ENCODE measurements around the gene NBEAL1.
"Not testable (repeated sequence)": the region's sequence is repeated elsewhere in the genome, so short reads cannot be mapped to it uniquely, and the experiment has no call there.

NBEAL1 gene

DNA sequence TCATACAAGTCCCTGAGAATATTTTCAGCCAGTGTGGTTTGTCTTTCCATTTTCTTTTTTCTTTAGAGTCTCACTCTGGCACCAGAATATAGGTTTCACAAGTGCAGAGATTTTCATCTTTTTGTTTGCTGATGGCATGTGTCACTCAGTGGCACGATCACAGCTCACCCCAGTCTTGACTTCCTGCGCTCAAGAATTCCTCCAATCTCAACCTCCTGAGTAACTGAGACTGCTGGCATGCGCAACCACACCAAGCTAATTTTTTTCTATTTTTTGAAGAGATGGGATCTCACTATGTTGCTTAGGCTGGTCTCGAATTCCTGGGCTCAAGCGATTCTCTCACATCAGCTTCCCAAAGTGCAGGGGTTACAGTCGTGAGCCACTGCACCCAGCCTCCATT, 23.9 kb downstream of the NBEAL1 start:
- DNase-seq (ENCODE audit: low read depth in 2 of 3, low spot score in 1 of 3) = no peak

- DNase-seq (ENCODE audit: low read depth in 2 of 3, low spot score in 1 of 3) = not testable (repeated sequence)
These were observed 24.5 kb downstream of the NBEAL1 start for GRCh38 chr2:203039211-203039610.

- DNase-seq (ENCODE audit: low read depth in 2 of 3, low spot score in 1 of 3) = no peak
These were observed 26.4 kb downstream of the NBEAL1 start for GRCh38 chr2:203040966-203041521.

- DNase-seq (ENCODE audit: low read depth in 2 of 3, low spot score in 1 of 3) = no peak
These were observed 27.5 kb downstream of the NBEAL1 start for GRCh38 chr2:203042178-203042577.

- DNase-seq (ENCODE audit: low read depth in 2 of 3, low spot score in 1 of 3) = no peak
These were observed 28.6 kb downstream of the NBEAL1 start for GRCh38 chr2:203043226-203043625.

DNA sequence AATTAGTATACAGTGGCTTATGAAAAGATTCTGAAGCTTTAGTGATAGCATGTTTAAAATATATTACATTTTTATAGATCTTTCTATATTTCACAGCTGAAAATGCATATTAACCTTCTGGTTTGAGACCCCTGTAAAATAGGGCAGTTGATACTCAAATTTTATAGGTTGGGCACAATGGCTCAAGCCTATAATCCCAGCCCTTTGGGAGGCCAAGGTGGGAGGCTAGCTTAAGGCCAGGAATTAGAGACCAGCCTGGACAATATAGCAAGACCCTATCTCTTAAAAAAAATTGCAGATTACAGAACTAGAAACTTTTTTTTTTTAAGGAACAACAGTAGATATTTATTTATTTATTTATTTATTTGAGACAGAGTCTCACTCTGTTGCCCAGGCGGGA, 31.2 kb downstream of the NBEAL1 start:
- DNase-seq (ENCODE audit: low read depth in 2 of 3, low spot score in 1 of 3) = no peak

DNA sequence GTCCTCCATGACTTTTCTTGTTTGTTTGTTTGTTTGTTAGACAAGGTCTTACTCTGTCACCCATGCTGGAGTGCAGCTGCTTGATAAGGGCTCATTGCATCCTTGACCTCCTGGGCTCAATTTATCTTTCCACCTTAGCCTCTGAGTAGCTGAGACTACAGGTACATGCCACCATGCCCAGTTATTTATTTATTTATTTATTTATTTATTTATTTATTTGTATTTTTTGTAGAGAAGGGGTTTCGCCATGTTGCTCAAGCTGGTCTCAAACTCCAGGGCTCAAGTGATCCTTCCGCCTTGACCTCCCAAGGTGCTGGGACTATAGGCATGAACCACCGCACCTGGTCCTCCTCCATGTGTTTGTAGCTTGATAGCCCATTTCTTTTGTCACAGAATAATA, 37.9 kb downstream of the NBEAL1 start:
- no peak for DNase-seq (ENCODE audit: low read depth in 2 of 3, low spot score in 1 of 3)

GRCh38 chr2:203059567-203060240, 45.0 kb downstream of the NBEAL1 start:
- DNase-seq (ENCODE audit: low read depth in 2 of 3, low spot score in 1 of 3) = no peak

- no peak for DNase-seq (ENCODE audit: low read depth in 2 of 3, low spot score in 1 of 3)
These were observed 46.7 kb downstream of the NBEAL1 start for GRCh38 chr2:203061346-203061745.

- DNase-seq (ENCODE audit: low read depth in 2 of 3, low spot score in 1 of 3) = no peak
These were observed 47.5 kb downstream of the NBEAL1 start for GRCh38 chr2:203062126-203062525.

DNA sequence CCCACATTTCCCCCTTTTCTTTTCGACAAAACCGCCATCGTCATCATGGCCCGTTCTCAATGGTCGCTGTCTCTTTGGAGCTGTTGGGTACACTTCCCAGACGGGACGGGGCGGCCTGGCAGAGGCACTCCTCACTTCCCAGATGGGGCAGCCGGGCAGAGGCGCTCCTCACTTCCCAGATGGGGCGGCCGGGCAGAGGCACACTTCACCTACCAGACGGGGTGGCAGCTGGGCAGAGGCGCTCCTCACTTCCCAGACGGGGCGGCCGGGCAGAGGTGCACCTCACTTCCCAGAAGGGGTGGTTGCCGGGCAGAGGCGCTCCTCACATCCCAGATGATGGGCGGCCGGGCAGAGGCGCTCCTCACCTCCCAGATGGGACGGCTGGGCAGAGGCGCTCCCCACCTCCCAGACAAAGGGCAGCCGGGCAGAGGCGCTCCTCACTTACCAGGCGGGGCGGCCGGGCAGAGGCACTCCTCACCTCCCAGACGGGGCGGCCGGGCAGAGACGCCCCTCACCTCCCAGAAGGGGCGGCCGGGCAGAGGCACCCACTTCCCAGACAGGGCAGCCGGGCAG, 51.9 kb downstream of the NBEAL1 start:
- DNase-seq (ENCODE audit: low read depth in 2 of 3, low spot score in 1 of 3) = not testable (repeated sequence)

- no peak for DNase-seq (ENCODE audit: low read depth in 2 of 3, low spot score in 1 of 3)
These were observed 56.0 kb downstream of the NBEAL1 start for GRCh38 chr2:203070701-203071100.

- no peak for DNase-seq (ENCODE audit: low read depth in 2 of 3, low spot score in 1 of 3)
These were observed 56.5 kb downstream of the NBEAL1 start for GRCh38 chr2:203071148-203071547.

- no peak for DNase-seq (ENCODE audit: low read depth in 2 of 3, low spot score in 1 of 3)
These were observed 57.7 kb downstream of the NBEAL1 start for GRCh38 chr2:203072371-203072770.

- DNase-seq (ENCODE audit: low read depth in 2 of 3, low spot score in 1 of 3) = no peak
These were observed 62.8 kb downstream of the NBEAL1 start for GRCh38 chr2:203077451-203077850.

GRCh38 chr2:203080447-203081045, 65.9 kb downstream of the NBEAL1 start:
- no peak for DNase-seq (ENCODE audit: low read depth in 2 of 3, low spot score in 1 of 3)

- DNase-seq (ENCODE audit: low read depth in 2 of 3, low spot score in 1 of 3) = no peak
These were observed 68.7 kb downstream of the NBEAL1 start for GRCh38 chr2:203083328-203083727.

DNA sequence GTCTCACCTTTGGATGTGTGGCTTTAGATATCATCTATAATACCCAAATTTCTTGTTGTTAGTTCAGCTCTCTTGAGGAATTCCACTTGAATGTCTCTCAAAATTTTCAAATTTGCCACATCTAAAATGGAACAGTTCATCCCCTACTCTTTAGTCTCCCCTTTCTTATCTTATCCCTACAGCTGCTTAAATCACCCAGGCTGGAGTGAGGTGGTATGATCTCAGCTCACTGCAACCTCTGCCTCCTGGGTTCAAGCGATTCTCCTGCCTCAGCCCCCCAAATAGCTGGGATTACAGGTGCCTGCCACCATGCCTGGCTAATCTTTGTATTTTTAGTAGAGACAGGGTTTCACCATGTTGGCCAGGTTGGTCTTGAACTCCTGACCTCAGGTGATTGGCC, 71.7 kb downstream of the NBEAL1 start:
- DNase-seq (ENCODE audit: low read depth in 2 of 3, low spot score in 1 of 3) = not testable (repeated sequence)

DNA sequence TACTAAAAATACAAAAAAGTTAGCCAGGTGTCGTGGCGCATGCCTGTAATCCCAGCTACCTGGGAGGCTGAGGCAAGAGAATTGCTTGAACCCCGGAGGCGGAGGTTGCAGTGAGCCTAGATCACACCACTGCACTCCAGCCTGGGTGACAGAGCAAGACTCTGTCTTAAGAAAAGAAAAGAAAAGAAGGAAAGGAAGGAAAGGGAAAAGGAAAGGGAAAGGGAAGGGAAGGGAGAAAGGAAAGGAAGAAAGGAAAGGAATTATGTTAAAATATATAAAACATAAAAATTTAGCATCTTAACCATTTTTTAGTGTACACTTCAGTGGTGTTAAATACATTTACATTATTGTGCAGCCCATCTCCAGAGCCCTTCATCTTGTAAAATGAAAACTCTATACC, 76.0 kb downstream of the NBEAL1 start:
- DNase-seq (ENCODE audit: low read depth in 2 of 3, low spot score in 1 of 3) = not testable (repeated sequence)

- DNase-seq (ENCODE audit: low read depth in 2 of 3, low spot score in 1 of 3) = no peak
These were observed 83.1 kb downstream of the NBEAL1 start for GRCh38 chr2:203097735-203098134.

DNA sequence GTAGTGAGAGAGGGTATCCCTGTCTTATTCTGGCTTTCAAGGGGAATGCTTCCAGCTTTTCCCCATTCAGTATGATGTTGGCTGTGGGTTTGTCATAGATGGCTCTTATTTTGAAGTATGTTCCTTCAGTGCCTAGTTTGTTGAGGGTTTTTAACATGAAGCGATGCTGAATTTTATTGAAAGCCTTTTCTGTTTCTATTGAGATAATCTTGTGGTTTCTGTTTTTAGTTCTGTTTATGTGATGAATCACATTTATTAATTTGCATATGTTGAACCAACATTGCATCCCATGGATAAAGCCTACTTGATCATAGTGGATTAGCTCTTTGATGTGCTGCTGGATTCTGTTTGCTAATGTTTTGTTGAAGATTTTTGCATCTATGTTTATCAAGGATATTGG, 87.7 kb downstream of the NBEAL1 start:
- not testable (repeated sequence) for DNase-seq (ENCODE audit: low read depth in 2 of 3, low spot score in 1 of 3)

DNA sequence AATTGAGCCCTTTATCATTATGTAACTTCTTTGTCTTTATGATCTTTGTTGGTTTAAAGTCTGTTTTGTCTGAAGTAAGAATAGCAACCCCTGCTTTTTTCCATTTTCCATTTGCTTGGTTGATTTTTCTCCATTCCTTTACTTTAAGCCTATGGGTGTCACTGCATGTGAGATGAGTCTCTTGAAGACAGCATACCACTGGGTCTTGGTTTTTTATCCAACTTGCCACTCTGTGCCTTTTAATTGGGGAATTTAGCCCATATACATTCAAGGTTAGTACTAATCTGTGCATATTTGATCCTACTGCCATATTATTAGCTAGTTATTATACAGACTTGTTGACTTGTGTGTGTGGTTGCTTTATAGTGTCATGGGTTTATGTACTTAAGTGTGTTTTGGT, 89.6 kb downstream of the NBEAL1 start:
- no peak for DNase-seq (ENCODE audit: low read depth in 2 of 3, low spot score in 1 of 3)

Data from stimulated activated CD4-positive, alpha-beta T cell treated with anti-CD3 and anti-CD28 coated beads, Interleukin-12 subunit alpha, Interleukin-12 subunit beta, amount 100 ng/mL, for 48 hours (primary cell).